Ishikawa (cell line): ENCODE data around the gene CATSPER1.

Source experiments
- CREB1 ChIP-seq: IDR thresholded peaks from 2 replicates; pipeline ENCODE4 v1.6.1; 2012; ENCODE audit warnings: low read depth
- EGR1 ChIP-seq: IDR thresholded peaks from 2 replicates; pipeline ENCODE4 v1.6.1; 2012
- EP300 ChIP-seq: IDR thresholded peaks from 2 replicates; pipeline ENCODE4 v1.6.1; 2012; ENCODE audit warnings: borderline replicate concordance
- MAX ChIP-seq: IDR thresholded peaks from 2 replicates; pipeline ENCODE4 v1.6.1; 2012
- NFIC ChIP-seq: IDR thresholded peaks from 2 replicates; pipeline ENCODE4 v1.6.1; 2012
- RAD21 ChIP-seq: IDR thresholded peaks from 2 replicates; pipeline ENCODE4 v1.6.1; 2012; ENCODE audit warnings: low read depth
- REST ChIP-seq: IDR thresholded peaks from 2 replicates; pipeline ENCODE4 v1.6.1; 2012; ENCODE audit warnings: low read depth, mild to moderate bottlenecking
- TAF1 ChIP-seq: IDR thresholded peaks from 2 replicates; pipeline ENCODE4 v1.6.1; 2012; ENCODE audit warnings: low read depth, mild to moderate bottlenecking
- TCF12 ChIP-seq: IDR thresholded peaks from 2 replicates; pipeline ENCODE4 v1.6.1; 2012; ENCODE audit warnings: low read depth
- TEAD4 ChIP-seq: IDR thresholded peaks from 2 replicates; pipeline ENCODE4 v1.6.1; 2012

GRCh38 chr11:66007201-66007634 lies 19.1 kb downstream of the CATSPER1 start:
- TF ChIP-seq REST (no peak), EP300 (no peak; the same call in 1 of the 2 replicates), TAF1 (no peak), TEAD4 (no peak), EGR1 (no peak), RAD21 (no peak), MAX (no peak), CREB1 (no peak), NFIC (no peak), TCF12 (no peak; the same call in 1 of the 2 replicates)
